Vagina (tissue), 2 donors: ENCODE results near the gene OTOGL. TPM values are rescaled to one million over a fixed set of nuclear protein-coding genes. Genes with fewer than 3 reads are reported as not detected.
"Not testable (repeated sequence)": the region's sequence is repeated elsewhere in the genome, so short reads cannot be mapped to it uniquely, and the experiment has no call there.

ENCODE experiments used
- DNase-seq, 2 donors: peaks; one replicate each; pipeline ENCODE4 v3.0.0-alpha.2; 2017; ENCODE audit errors: extremely low spot score in 2 of 2
- H3K27ac ChIP-seq: fragments of 200-600 bp; sonication (generic); one replicate; pipeline ENCODE4 v1.5.1; 2019
- H3K27me3 ChIP-seq: fragments of 200-600 bp; sonication (generic); one replicate; pipeline ENCODE4 v1.5.1; 2019
- H3K36me3 ChIP-seq, 2 donors: fragments of 200-600 bp; sonication (generic); one replicate each; pipeline ENCODE4 v1.5.1; 2017 to 2019
- H3K4me1 ChIP-seq: fragments of 200-600 bp; sonication (generic); one replicate; pipeline ENCODE4 v1.5.1; 2019
- H3K4me3 ChIP-seq, 2 donors: fragments of 200-600 bp; sonication (generic); 1 replicate in 1 of 2; 2 replicates in 1 of 2; pipeline ENCODE4 v1.5.1; 2016 to 2019
- H3K9me3 ChIP-seq: fragments of 200-600 bp; sonication (generic); one replicate; pipeline ENCODE4 v1.5.1; 2019
- CTCF ChIP-seq, 3 experiments: fragments of 450-650 bp in 2 of 3; fragments of 200-600 bp in 1 of 3; sonication (generic) in 1 of 3; IDR thresholded peaks; one replicate each; pipeline ENCODE4 v1.5.1; 2017 to 2019; ENCODE audit warnings: antibody characterized with exemption in 3 of 3, mild to moderate bottlenecking in 2 of 3, moderate library complexity in 2 of 3
- POLR2A ChIP-seq, 2 donors: fragments of 450-650 bp; IDR thresholded peaks; one replicate each; pipeline ENCODE4 v1.6.1; 2017; ENCODE audit warnings: antibody characterized with exemption in 2 of 2, mild to moderate bottlenecking in 2 of 2, moderate library complexity in 2 of 2
- POLR2AphosphoS5 ChIP-seq, 2 donors: sonication (generic); formaldehyde crosslinking; IDR thresholded peaks; one replicate each; pipeline ENCODE4 v1.9.0; 2017; ENCODE audit warnings: antibody characterized with exemption in 2 of 2, mild to moderate bottlenecking in 2 of 2, low read depth in 1 of 2; ENCODE audit not compliant: insufficient read depth in 1 of 2
- intact Hi-C: fragments of 100-400 bp; cut with DNase I; formaldehyde crosslinking; loops from one replicate; pipeline ENCODE4 v1.15.1; 2023
- total RNA-seq: library from RNA; depleted of rRNA; stranded (reverse); fragments of >200 nt; gene quantifications from one replicate; pipeline ENCODE4 v1.2.3, GENCODE V29; 2016

The OTOGL gene
- total RNA-seq, 1 donor from 2014 or later: under 0.01 TPM

DNA sequence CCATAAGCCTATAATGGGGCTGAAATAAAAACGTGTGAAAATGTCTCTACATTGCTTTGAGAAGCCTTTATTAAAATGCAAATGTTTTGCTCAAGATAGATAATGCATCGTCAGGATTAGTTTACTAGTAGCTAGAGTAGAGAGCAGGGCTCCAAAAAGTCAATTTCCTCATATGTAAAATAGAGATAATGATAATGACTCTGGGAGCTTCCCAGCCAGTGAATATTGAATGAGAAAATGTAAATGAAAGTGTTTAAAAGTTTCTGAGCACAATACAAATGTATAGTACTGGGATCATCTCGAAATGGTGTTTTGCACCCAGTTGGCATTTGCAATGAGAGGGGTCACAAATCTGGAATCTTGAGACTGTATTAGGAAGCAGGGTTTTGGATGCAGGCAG lies 135.3 kb downstream of the OTOGL start:
- TF ChIP-seq POLR2AphosphoS5 (IDR thresholded peaks at IDR 0.05; ENCODE audit: insufficient read depth in 1 of 2, low read depth in 1 of 2): no peak
- no peak for TF ChIP-seq CTCF (IDR thresholded peaks at IDR 0.05)
- TF ChIP-seq POLR2A (IDR thresholded peaks at IDR 0.05): no peak
- Histone ChIP-seq H3K27me3 (no peaks in the 10 kb centered on the region), H3K27ac (no peak overlapping the region), H3K9me3 (no peaks in the 10 kb centered on the region), H3K4me1 (no peaks in the 10 kb centered on the region), H3K36me3 (no peaks in the 10 kb centered on the region), H3K4me3 (no peak overlapping the region)
- no peak for DNase-seq
- intact Hi-C loops: no loop called here

GRCh38 chr12:80235944-80236343 lies 136.6 kb downstream of the OTOGL start:
- TF ChIP-seq POLR2A (IDR thresholded peaks at IDR 0.05) (no peak), POLR2AphosphoS5 (IDR thresholded peaks at IDR 0.05; ENCODE audit: insufficient read depth in 1 of 2, low read depth in 1 of 2) (no peak), CTCF (IDR thresholded peaks at IDR 0.05) (no peak)
- intact Hi-C loops: no loop called here
- H3K36me3 ChIP-seq: no peaks in the 10 kb centered on the region
- no peak overlapping the region for H3K4me3 ChIP-seq
- H3K9me3 ChIP-seq: no peaks in the 10 kb centered on the region
- H3K4me1 ChIP-seq: no peaks in the 10 kb centered on the region
- H3K27ac ChIP-seq: no peak overlapping the region
- no peaks in the 10 kb centered on the region for H3K27me3 ChIP-seq
- no peak for DNase-seq

GRCh38 chr12:80239867-80240266 lies 140.5 kb downstream of the OTOGL start:
- Histone ChIP-seq H3K27me3 (no peaks in the 10 kb centered on the region), H3K36me3 (no peaks in the 10 kb centered on the region), H3K4me1 (no peaks in the 10 kb centered on the region), H3K4me3 (no peak overlapping the region), H3K27ac (no peak overlapping the region), H3K9me3 (no peaks in the 10 kb centered on the region)
- no peak for DNase-seq
- TF ChIP-seq POLR2A (IDR thresholded peaks at IDR 0.05): no peak
- TF ChIP-seq CTCF (IDR thresholded peaks at IDR 0.05): no peak
- TF ChIP-seq POLR2AphosphoS5 (IDR thresholded peaks at IDR 0.05; ENCODE audit: insufficient read depth in 1 of 2, low read depth in 1 of 2): no peak
- intact Hi-C loops: no loop called here

DNA sequence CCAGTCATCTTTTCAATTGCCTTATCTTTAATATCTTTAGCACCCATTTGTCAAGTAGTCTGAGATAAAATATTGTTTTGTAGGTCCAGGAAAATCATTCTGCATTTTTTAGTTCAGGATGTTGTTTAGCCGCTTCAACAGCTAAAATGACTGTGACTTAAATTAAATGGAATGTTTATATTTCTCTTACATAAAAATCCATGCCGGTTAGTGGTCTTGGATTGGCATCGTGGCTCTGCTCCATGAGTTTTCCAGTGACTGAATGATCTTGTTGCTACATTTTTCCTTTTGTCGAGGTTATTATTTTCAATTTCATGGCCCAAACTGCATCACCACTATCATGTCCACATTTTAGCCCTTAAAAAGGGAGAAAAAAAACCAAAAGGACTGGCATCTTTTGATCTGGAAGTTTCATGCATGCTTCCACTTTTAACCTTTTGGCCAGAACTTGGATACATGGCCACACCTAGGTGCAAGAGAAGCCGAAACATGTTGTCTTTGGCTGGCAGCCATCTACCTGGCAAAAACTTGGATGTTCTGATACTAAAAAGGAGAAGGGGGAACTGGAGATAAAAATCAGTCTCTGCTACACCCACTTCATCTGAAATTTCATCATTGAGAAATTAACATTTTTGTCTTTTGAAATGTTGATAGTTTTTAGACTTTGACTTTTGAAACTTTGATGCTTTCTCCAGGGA lies 142.4 kb downstream of the OTOGL start:
- Histone ChIP-seq H3K4me3 (no peak overlapping the region), H3K36me3 (no peaks in the 10 kb centered on the region), H3K27ac (no peak overlapping the region), H3K4me1 (no peaks in the 10 kb centered on the region), H3K27me3 (no peaks in the 10 kb centered on the region), H3K9me3 (no peaks in the 10 kb centered on the region)
- no peak for DNase-seq
- intact Hi-C loops: no loop called here
- TF ChIP-seq CTCF (IDR thresholded peaks at IDR 0.05) (no peak), POLR2A (IDR thresholded peaks at IDR 0.05) (no peak), POLR2AphosphoS5 (IDR thresholded peaks at IDR 0.05; ENCODE audit: insufficient read depth in 1 of 2, low read depth in 1 of 2) (no peak)

DNA sequence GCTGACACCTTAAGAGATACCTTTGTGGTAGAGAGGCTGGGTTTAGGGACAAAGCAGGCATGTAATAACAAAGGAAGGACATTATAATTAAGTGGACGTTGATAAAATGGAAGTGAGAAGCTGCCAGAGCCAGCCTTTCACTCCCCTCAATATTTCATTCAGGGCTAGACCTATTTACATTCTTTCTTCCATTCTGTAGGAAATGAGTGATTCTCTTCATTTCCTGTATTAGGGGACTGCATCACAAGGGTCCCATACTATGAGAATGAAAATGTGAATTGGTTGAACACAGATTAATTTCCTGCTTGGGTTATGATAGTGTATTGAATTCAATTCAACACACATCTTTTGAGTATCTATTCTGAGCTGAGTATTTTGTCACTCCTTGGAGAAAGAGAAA lies 143.0 kb downstream of the OTOGL start:
- Histone ChIP-seq H3K4me3 (no peak overlapping the region), H3K36me3 (no peaks in the 10 kb centered on the region), H3K4me1 (no peaks in the 10 kb centered on the region), H3K27me3 (no peaks in the 10 kb centered on the region), H3K9me3 (no peaks in the 10 kb centered on the region), H3K27ac (no peak overlapping the region)
- no peak for DNase-seq
- intact Hi-C loops: no loop called here
- TF ChIP-seq POLR2AphosphoS5 (IDR thresholded peaks at IDR 0.05; ENCODE audit: insufficient read depth in 1 of 2, low read depth in 1 of 2) (no peak), POLR2A (IDR thresholded peaks at IDR 0.05) (no peak), CTCF (IDR thresholded peaks at IDR 0.05) (no peak)

- H3K27ac ChIP-seq, H3K4me1 ChIP-seq, H3K9me3 ChIP-seq, H3K27me3 ChIP-seq, intact Hi-C loops, H3K36me3 ChIP-seq, DNase-seq, H3K4me3 ChIP-seq: not testable (repeated sequence)
Observed at GRCh38 chr12:80249581-80249980, 150.2 kb downstream of the OTOGL start.
